Spleen (tissue), 7 donors: ENCODE measurements around the gene CELSR3.

Experiments
- POLR2A ChIP-seq, 3 donors: fragments of 450-650 bp; IDR thresholded peaks; one replicate each; pipeline ENCODE4 v1.5.1; 2017; ENCODE audit warnings: antibody characterized with exemption in 3 of 3, mild to moderate bottlenecking in 1 of 3
- TF ChIP-seq, protein P1 (sequence below), 11 experiments: fragments of 200-600 bp in 7 of 11; fragments of 450-650 bp in 4 of 11; sonication (generic) in 4 of 11; IDR thresholded peaks in 8 of 11; conservative IDR thresholded peaks in 3 of 11; 1 replicate in 7 of 11; 2 replicates in 4 of 11; pipeline versions ENCODE4 v1.4.0 to v1.8.0; 2016 to 2021; ENCODE audit warnings: antibody characterized with exemption in 11 of 11, inconsistent platforms in 4 of 11, mild to moderate bottlenecking in 1 of 11
- donor health status: DM: no; HTN: no; CAD: no; lungs with moderate emphysema.
- donor health status: DM: no; HTN: no; CAD: no.
- donor health status: DM: no; HTN: no; CAD: no.

DNA sequence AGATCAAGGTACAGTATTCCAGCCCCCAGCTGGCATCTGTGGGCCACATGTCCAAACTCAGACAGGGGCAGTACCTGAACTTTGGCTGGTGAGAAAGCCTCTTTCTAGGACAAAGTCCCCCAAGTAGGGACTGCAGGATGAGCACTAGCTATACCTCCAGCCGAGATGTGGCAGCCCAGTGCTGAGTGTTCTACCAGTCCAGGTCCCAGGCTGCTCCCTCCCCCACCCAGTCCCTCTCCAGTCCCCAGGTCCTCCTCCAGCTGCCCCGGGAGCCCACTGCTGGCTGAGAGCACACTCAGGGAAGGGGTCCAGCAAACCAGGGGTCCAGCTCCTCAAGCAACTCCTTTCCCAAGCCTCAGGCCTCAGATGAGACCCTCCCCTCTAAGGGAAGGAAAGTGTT, 28.9 kb downstream of the CELSR3 start:
- TF ChIP-seq, protein P1, sequence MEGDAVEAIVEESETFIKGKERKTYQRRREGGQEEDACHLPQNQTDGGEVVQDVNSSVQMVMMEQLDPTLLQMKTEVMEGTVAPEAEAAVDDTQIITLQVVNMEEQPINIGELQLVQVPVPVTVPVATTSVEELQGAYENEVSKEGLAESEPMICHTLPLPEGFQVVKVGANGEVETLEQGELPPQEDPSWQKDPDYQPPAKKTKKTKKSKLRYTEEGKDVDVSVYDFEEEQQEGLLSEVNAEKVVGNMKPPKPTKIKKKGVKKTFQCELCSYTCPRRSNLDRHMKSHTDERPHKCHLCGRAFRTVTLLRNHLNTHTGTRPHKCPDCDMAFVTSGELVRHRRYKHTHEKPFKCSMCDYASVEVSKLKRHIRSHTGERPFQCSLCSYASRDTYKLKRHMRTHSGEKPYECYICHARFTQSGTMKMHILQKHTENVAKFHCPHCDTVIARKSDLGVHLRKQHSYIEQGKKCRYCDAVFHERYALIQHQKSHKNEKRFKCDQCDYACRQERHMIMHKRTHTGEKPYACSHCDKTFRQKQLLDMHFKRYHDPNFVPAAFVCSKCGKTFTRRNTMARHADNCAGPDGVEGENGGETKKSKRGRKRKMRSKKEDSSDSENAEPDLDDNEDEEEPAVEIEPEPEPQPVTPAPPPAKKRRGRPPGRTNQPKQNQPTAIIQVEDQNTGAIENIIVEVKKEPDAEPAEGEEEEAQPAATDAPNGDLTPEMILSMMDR (IDR thresholded peaks at IDR 0.05 in 8 of 11, conservative IDR thresholded peaks at IDR 0.05 in 3 of 11) = no peak
- TF ChIP-seq POLR2A (IDR thresholded peaks at IDR 0.05) = no peak
